ENCODE measurements around the gene CRYBB3.

DNA sequence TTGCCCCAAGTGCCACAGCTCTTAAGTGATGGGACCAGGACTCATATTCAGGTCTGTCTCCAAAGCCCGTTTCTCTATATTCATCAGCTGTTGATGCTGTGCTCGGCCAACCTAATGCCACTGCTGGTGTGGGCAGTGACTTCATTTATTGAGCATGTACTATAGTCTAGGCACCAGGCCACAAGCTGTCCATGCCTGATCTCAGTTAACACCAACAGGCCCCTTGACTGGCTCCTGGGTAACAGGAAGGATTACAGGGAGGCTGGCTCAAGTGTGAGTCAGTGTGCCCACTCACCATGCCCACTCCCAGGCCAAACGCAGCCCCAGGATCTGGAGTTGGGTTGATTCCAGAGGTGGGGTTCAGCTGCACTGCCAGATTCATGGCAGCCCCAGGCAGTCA is 11.1 kb downstream of the CRYBB3 start:
- TF ChIP-seq GATA1 (IDR thresholded peaks at IDR 0.05; ENCODE audit: low read depth, low read length): no peak
- TF ChIP-seq POLR2A (IDR thresholded peaks at IDR 0.05; ENCODE audit: low read length): no peak
